ENCODE results near the gene ADGRA1.

Gene ADGRA1

GRCh38 chr10:133072196-133072595 lies 15.5 kb upstream of the ADGRA1 start:
- Histone ChIP-seq H4K20me1 (ENCODE audit: low read depth, low read length) (no peaks in the 10 kb centered on the region), H3K9me3 (ENCODE audit: insufficient read depth, low read length) (no peaks in the 10 kb centered on the region), H3K4me3 (ENCODE audit: insufficient read depth, low read length, poor library complexity, severe bottlenecking) (no peak overlapping the region)

GRCh38 chr10:133072720-133073390 lies 14.9 kb upstream of the ADGRA1 start:
- Histone ChIP-seq H3K27ac (ENCODE audit: low read depth, low read length) (no peak overlapping the region), H4K20me1 (ENCODE audit: low read depth, low read length) (no peaks in the 10 kb centered on the region), H3K27me3 (ENCODE audit: low read length) (no peaks in the 10 kb centered on the region), H3K4me3 (ENCODE audit: insufficient read depth, low read length, poor library complexity, severe bottlenecking) (no peak overlapping the region), H3K9me2 (replicated peaks; ENCODE audit: insufficient read depth, low read length) (no peaks in the 10 kb centered on the region), H3K9ac (ENCODE audit: low read length) (no peak overlapping the region), H2AFZ (ENCODE audit: low read depth, low read length, severe bottlenecking) (no peak overlapping the region), H3K9me3 (ENCODE audit: insufficient read depth, low read length) (no peaks in the 10 kb centered on the region), H3K79me2 (ENCODE audit: insufficient read depth, low read length) (no peaks in the 10 kb centered on the region), H3F3A (ENCODE audit: insufficient read depth) (no peaks in the 10 kb centered on the region), H3K36me3 (ENCODE audit: low read length) (no peaks in the 10 kb centered on the region), H3K4me2 (ENCODE audit: low read depth, low read length, poor library complexity, severe bottlenecking) (no peak overlapping the region)
- TF ChIP-seq CTCF (IDR thresholded peaks at IDR 0.05; ENCODE audit: insufficient read depth, low read length, poor library complexity, severe bottlenecking): no peak
- TF ChIP-seq EZH2phosphoT487 (conservative IDR thresholded peaks at IDR 0.05; ENCODE audit: low read length): no peak

More at GRCh38 chr10:133072196-133072595, 15.5 kb upstream of the ADGRA1 start:
- Histone ChIP-seq H3K79me2 (ENCODE audit: insufficient read depth, low read length) (no peaks in the 10 kb centered on the region), H3K27ac (ENCODE audit: low read depth, low read length) (no peak overlapping the region), H3K4me2 (ENCODE audit: low read depth, low read length, poor library complexity, severe bottlenecking) (no peak overlapping the region), H3K9me2 (replicated peaks; ENCODE audit: insufficient read depth, low read length) (no peaks in the 10 kb centered on the region), H3K27me3 (ENCODE audit: low read length) (no peaks in the 10 kb centered on the region), H2AFZ (ENCODE audit: low read depth, low read length, severe bottlenecking) (no peak overlapping the region), H3F3A (ENCODE audit: insufficient read depth) (no peaks in the 10 kb centered on the region), H3K9ac (ENCODE audit: low read length) (no peak overlapping the region), H3K36me3 (ENCODE audit: low read length) (no peaks in the 10 kb centered on the region)
- no peak for TF ChIP-seq CTCF (IDR thresholded peaks at IDR 0.05; ENCODE audit: insufficient read depth, low read length, poor library complexity, severe bottlenecking)
- TF ChIP-seq EZH2phosphoT487 (conservative IDR thresholded peaks at IDR 0.05; ENCODE audit: low read length): no peak

- Histone ChIP-seq H3K9me3 (ENCODE audit: insufficient read depth, low read length) (no peaks in the 10 kb centered on the region), H3K4me3 (ENCODE audit: insufficient read depth, low read length, poor library complexity, severe bottlenecking) (no peak overlapping the region), H3K9ac (ENCODE audit: low read length) (no peak overlapping the region), H2AFZ (ENCODE audit: low read depth, low read length, severe bottlenecking) (no peak overlapping the region), H3F3A (ENCODE audit: insufficient read depth) (no peaks in the 10 kb centered on the region), H3K36me3 (ENCODE audit: low read length) (no peaks in the 10 kb centered on the region), H3K27ac (ENCODE audit: low read depth, low read length) (no peak overlapping the region), H4K20me1 (ENCODE audit: low read depth, low read length) (no peaks in the 10 kb centered on the region), H3K27me3 (ENCODE audit: low read length) (no peaks in the 10 kb centered on the region), H3K4me2 (ENCODE audit: low read depth, low read length, poor library complexity, severe bottlenecking) (no peak overlapping the region), H3K79me2 (ENCODE audit: insufficient read depth, low read length) (no peaks in the 10 kb centered on the region), H3K9me2 (replicated peaks; ENCODE audit: insufficient read depth, low read length) (no peaks in the 10 kb centered on the region)
- TF ChIP-seq EZH2phosphoT487 (conservative IDR thresholded peaks at IDR 0.05; ENCODE audit: low read length) (no peak), CTCF (IDR thresholded peaks at IDR 0.05; ENCODE audit: insufficient read depth, low read length, poor library complexity, severe bottlenecking) (no peak)
These were observed 12.2 kb upstream of the ADGRA1 start for GRCh38 chr10:133075346-133076137.
